GM12891 (cell line): ENCODE measurements around the gene CLASP2.

ENCODE experiments used
- PAX5 ChIP-seq: IDR thresholded peaks from 2 replicates; pipeline ENCODE4 v1.6.1; 2011; ENCODE audit warnings: low read length, moderate library complexity, mild to moderate bottlenecking; ENCODE audit not compliant: insufficient read depth, severe bottlenecking
- POLR2A ChIP-seq: IDR thresholded peaks from 2 replicates; pipeline ENCODE4 v1.6.1; 2011; ENCODE audit warnings: low read depth, low read length, control low read depth
- POLR2AphosphoS5 ChIP-seq: IDR thresholded peaks from 2 replicates; pipeline ENCODE4 v1.6.1; 2011; ENCODE audit warnings: low read depth, low read length, control low read depth
- POU2F2 ChIP-seq: IDR thresholded peaks from 2 replicates; pipeline ENCODE4 v1.6.1; 2011; ENCODE audit warnings: low read depth, mild to moderate bottlenecking, control low read depth, low read length, moderate library complexity
- SPI1 ChIP-seq: IDR thresholded peaks from 2 replicates; pipeline ENCODE4 v1.6.1; 2011; ENCODE audit warnings: low read depth, low read length, control low read depth
- TAF1 ChIP-seq: IDR thresholded peaks from 2 replicates; pipeline ENCODE4 v1.6.1; 2011; ENCODE audit warnings: low read depth, low read length, control low read depth

DNA sequence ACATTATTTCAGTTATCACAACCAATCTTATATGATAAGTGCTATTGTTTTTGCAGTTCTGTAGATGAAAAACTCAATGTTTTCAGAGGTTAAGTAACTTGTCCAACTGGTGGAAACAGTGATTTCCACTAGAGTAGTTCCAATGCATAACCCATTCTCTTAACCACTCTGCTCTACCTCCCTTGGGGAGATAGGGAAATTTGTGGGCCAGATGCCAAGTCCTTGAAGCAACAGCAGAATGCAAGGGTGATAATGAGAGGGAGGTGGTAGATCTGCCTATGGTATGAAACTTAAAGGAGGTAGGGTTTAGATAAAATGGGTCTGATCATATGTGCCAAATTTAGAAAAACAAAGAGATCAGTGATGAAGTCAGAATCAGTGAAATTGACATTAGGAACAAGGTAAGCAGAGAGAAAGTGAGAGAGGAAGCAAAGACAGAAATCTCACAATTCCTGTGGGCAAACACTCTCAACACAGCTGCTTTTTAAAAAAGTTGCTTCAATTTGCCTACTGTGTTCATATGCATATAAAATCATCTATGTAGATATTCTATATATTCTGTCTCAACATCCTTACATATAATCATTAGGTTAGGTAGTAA is 227.3 kb downstream of the CLASP2 start:
- TF ChIP-seq POU2F2, result no peak
- TF ChIP-seq TAF1, result no peak
- TF ChIP-seq POLR2A, result no peak
- TF ChIP-seq POLR2AphosphoS5, result no peak
- TF ChIP-seq SPI1, result no peak
- no peak for TF ChIP-seq PAX5
